GM06990 (cell line): ENCODE results near the gene RYR2.

Experiments used
- DNase-seq: peaks from one replicate; pipeline ENCODE4 v3.0.0-alpha.2; 2011; ENCODE audit not compliant: insufficient read length; ENCODE audit errors: extremely low read depth
- H3K27me3 ChIP-seq: replicated peaks from 2 replicates; pipeline ENCODE4 v1.6.0; 2011; ENCODE audit warnings: low read length; ENCODE audit not compliant: control insufficient read depth, insufficient read depth
- H3K36me3 ChIP-seq: 2 replicates; pipeline ENCODE4 v1.5.1; 2011; ENCODE audit warnings: low read length; ENCODE audit not compliant: control insufficient read depth, insufficient read depth
- H3K4me3 ChIP-seq: replicated peaks from 2 replicates; pipeline ENCODE4 v1.5.1; 2011; ENCODE audit warnings: low read depth, mild to moderate bottlenecking, control low read depth, low read length
- CTCF ChIP-seq: IDR thresholded peaks from 2 replicates; pipeline ENCODE4 v1.5.1; 2011; ENCODE audit warnings: low read length, control low read depth, mild to moderate bottlenecking, inconsistent platforms; ENCODE audit not compliant: insufficient read depth, poor library complexity, severe bottlenecking

Gene RYR2

DNA sequence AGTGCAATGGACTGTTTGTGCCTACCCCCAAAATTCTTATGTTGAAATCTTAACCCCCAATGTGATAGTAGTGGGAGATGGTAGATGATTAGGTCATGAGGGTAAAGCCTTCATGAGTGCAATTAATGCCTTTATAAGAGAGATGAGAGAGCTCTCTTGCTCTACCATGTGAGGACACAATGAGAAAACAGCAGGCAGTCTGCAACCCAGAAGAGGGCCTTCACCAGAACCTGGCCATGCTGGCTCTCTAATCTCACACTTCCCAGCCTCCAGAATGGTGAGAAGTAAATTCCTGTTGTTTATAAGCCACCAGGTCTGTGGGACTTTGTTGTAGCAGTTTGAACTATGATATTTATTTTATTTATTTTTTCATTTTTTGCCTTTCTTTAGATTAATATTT lies 21.0 kb downstream of the RYR2 start:
- no peak for DNase-seq
- no peaks in the 10 kb centered on the region for H3K36me3 ChIP-seq
- no peaks in the 10 kb centered on the region for H3K27me3 ChIP-seq
- no peak for TF ChIP-seq CTCF
- no peak overlapping the region for H3K4me3 ChIP-seq

DNA sequence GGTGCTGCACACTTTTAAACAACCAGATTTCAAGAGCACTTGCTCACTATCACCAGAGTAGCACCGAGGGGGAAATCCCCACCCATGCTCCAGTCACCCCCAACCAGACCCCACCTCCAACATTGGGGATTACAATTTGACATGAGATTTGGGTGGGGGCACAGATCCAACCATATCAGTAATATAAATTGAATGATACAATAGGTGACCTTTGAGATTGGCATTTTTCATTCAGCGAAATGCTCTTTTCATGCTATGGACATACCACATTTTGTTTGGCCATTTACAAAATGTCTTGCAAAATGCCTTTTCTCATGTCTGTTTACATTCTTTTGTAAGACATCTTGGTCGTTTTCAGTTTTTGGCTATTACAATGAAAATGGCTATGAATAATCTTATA lies 23.9 kb downstream of the RYR2 start:
- H3K27me3 ChIP-seq, result no peaks in the 10 kb centered on the region
- TF ChIP-seq CTCF, result no peak

DNA sequence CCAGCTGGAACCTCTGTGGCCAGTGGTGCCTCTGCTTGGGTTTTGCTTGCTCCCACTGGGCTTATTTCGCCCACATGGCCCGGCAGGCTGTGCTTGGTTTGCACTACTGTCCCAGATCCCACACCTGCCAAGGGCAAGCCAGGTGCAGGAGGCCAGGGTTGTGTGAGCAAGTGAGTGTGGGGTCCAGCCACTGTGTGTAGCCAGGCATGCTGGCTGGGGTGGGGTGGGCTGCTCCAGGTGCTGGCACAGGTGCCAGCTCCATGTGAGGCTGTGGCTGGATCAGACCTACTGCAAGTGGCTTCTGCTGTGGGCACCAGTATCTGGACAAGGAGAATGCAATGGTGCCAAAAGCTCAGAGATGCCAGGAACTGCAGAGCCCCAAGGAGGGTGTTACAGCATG lies 28.5 kb downstream of the RYR2 start:
- H3K36me3 ChIP-seq, result no peaks in the 10 kb centered on the region
- TF ChIP-seq CTCF, result no peak
- H3K4me3 ChIP-seq, result no peak overlapping the region
- no peak for DNase-seq
- H3K27me3 ChIP-seq, result no peaks in the 10 kb centered on the region

More for the DNA sequence above, 23.9 kb downstream of the RYR2 start:
- Histone ChIP-seq H3K4me3 (no peak overlapping the region), H3K36me3 (no peaks in the 10 kb centered on the region)
- DNase-seq, result no peak

- DNase-seq, result no peak
Observed at GRCh38 chr1:237071641-237072420, 29.8 kb downstream of the RYR2 start.

GRCh38 chr1:237074371-237075117 lies 32.6 kb downstream of the RYR2 start:
- no peak for TF ChIP-seq CTCF
- DNase-seq, result no peak
- Histone ChIP-seq H3K4me3 (no peak overlapping the region), H3K36me3 (no peaks in the 10 kb centered on the region), H3K27me3 (no peaks in the 10 kb centered on the region)

More at GRCh38 chr1:237071641-237072420, 29.8 kb downstream of the RYR2 start:
- no peaks in the 10 kb centered on the region for H3K27me3 ChIP-seq
- TF ChIP-seq CTCF, result no peak
- no peak overlapping the region for H3K4me3 ChIP-seq
- H3K36me3 ChIP-seq, result no peaks in the 10 kb centered on the region
